Calu3 (cell line): ENCODE measurements around the gene OMG. TPM values are rescaled to one million over a fixed set of nuclear protein-coding genes. Genes with fewer than 3 reads are reported as not detected.

Experiments
- BruUV-seq: library from RNA; stranded (reverse); fragments of 400-500 nt; replicated peaks from 2 replicates; lab custom pipeline; 2021; lab: Mats Ljungman, UMichigan
- CTCF ChIA-PET: fragments of 300-600 bp; sonication (Branson Sonifier 250); formaldehyde crosslinking; loops from one replicate; lab custom pipeline; 2022; ENCODE audit warnings: antibody characterized with exemption; lab: Charles Lee
- DNase-seq: peaks from one replicate; pipeline ENCODE4 v3.0.0; 2022
- H3K27ac Mint-ChIP-seq: one replicate; pipeline ENCODE4 v1.8.0; 2022; ENCODE audit warnings: mixed read lengths; ENCODE audit not compliant: unreplicated experiment
- H3K27me3 Mint-ChIP-seq: one replicate; pipeline ENCODE4 v1.8.0; 2022; ENCODE audit warnings: mixed read lengths; ENCODE audit not compliant: unreplicated experiment
- H3K36me3 Mint-ChIP-seq: one replicate; pipeline ENCODE4 v1.8.0; 2022; ENCODE audit warnings: mild to moderate bottlenecking, moderate library complexity, mixed read lengths; ENCODE audit not compliant: insufficient read depth, unreplicated experiment
- H3K4me1 Mint-ChIP-seq: one replicate; pipeline ENCODE4 v1.8.0; 2022; ENCODE audit warnings: mild to moderate bottlenecking, low read depth, mixed read lengths; ENCODE audit not compliant: unreplicated experiment
- H3K4me3 Mint-ChIP-seq: one replicate; pipeline ENCODE4 v1.8.0; 2022; ENCODE audit warnings: mild to moderate bottlenecking, low read depth, moderate library complexity, mixed read lengths; ENCODE audit not compliant: unreplicated experiment
- H3K9me3 Mint-ChIP-seq: one replicate; pipeline ENCODE4 v1.8.0; 2022; ENCODE audit warnings: low read depth, mixed read lengths; ENCODE audit not compliant: unreplicated experiment
- CTCF ChIP-seq: fragments of 200-600 bp; IDR thresholded peaks from one replicate; pipeline ENCODE4 v1.8.0; 2022; ENCODE audit warnings: antibody characterized with exemption; ENCODE audit not compliant: unreplicated experiment
- intact Hi-C: fragments of 100-400 bp; cut with micrococcal nuclease; formaldehyde crosslinking; loops from one replicate; pipeline ENCODE4 v1.10.0; 2022; ENCODE audit not compliant: unreplicated experiment
- total RNA-seq: library from RNA; stranded (reverse); gene quantifications from 2 replicates; pipeline ENCODE4 v1.2.3, GENCODE V29; 2022

OMG gene
- total RNA-seq, 1 experiment from 2014 or later: not detected

DNA sequence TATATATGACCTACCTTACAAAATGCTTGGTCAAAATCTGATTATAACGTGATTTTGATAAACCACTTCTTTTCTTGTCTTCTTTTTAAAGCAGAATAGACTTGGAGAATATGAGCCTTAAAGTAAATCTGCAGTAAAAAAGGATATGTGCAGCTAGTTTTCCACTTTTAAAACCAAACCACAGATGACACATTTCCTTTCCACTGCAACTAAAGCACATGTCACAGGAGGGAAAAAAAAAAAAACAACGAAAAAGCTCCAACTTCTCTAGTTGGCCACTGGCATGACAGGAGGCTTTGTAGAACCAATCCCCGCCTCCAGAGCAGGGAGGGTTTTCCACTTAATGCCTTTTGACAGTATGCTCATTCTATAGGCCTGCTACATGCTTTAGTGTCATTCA is 24.4 kb upstream of the OMG start, which contains the start of gene EVI2A:
Gene EVI2A, minus strand, starts transcription at position 142 of the 400 bp plus-strand sequence. CDS start 2,609 bp downstream, outside the sequence.
- Mint-ChIP-seq H3K4me1 (no peaks in the 10 kb centered on the region), H3K36me3 (no peaks in the 10 kb centered on the region), H3K9me3 (no peaks in the 10 kb centered on the region), H3K4me3 (no peak within 1 kb of the TSS), H3K27me3 (no peaks in the 10 kb centered on the region), H3K27ac (no peak within 1 kb of the TSS)
- CTCF ChIA-PET: interaction anchor here (0.6 kb wide), 1 partner anchor 68 kb away, joined by 4 read pairs; no protein-coding TSS in a partner anchor
- TF ChIP-seq CTCF: no peak
- DNase-seq: no peak
- no TSS peak for BruUV-seq
- intact Hi-C loops: no loop called here

DNA sequence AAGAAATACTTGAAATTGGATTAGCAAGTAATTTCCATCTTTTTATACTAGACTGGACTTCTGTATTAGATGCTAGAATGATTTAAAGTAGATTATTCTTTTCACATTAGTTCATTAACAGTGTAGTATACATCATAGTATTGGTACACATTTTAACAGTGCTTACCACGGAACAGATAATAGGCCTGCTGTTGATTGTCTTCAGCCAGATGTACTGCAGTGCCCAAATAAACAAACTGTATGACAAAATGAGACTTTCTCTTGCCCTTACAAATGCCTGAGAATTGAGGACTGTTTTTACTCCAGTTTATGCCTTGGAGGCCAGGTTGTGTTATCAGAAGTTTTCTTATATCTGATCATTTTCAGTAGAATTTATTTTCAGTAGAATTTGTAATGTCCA is 23.8 kb upstream of the OMG start:
- H3K27ac Mint-ChIP-seq: no peak overlapping the region
- CTCF ChIA-PET: interaction anchor here (0.6 kb wide), 1 partner anchor 631 kb away, joined by 3 read pairs; no protein-coding TSS in a partner anchor
- H3K27me3 Mint-ChIP-seq: no peaks in the 10 kb centered on the region
- intact Hi-C loops: no loop called here
- DNase-seq: no peak
- H3K4me3 Mint-ChIP-seq: no peak overlapping the region
- no peaks in the 10 kb centered on the region for H3K36me3 Mint-ChIP-seq
- H3K9me3 Mint-ChIP-seq: no peaks in the 10 kb centered on the region
- no peaks in the 10 kb centered on the region for H3K4me1 Mint-ChIP-seq
- no peak for TF ChIP-seq CTCF
- BruUV-seq: no TSS peak

- no peak overlapping the region for H3K27ac Mint-ChIP-seq
- BruUV-seq: no TSS peak
- no peaks in the 10 kb centered on the region for H3K9me3 Mint-ChIP-seq
- CTCF ChIA-PET: interaction anchor here (0.6 kb wide), 1 partner anchor 630 kb away, joined by 3 read pairs; no protein-coding TSS in a partner anchor
- intact Hi-C loops: no loop called here
- TF ChIP-seq CTCF: no peak
- no peaks in the 10 kb centered on the region for H3K4me1 Mint-ChIP-seq
- no peaks in the 10 kb centered on the region for H3K36me3 Mint-ChIP-seq
- no peaks in the 10 kb centered on the region for H3K27me3 Mint-ChIP-seq
- H3K4me3 Mint-ChIP-seq: no peak overlapping the region
- DNase-seq: no peak
Observed at GRCh38 chr17:31320241-31320640, 23.2 kb upstream of the OMG start.

GRCh38 chr17:31318851-31319661 is 22.0 kb upstream of the OMG start:
- Mint-ChIP-seq H3K36me3 (no peaks in the 10 kb centered on the region), H3K27me3 (no peaks in the 10 kb centered on the region), H3K9me3 (no peaks in the 10 kb centered on the region), H3K4me3 (no peak overlapping the region), H3K4me1 (no peaks in the 10 kb centered on the region), H3K27ac (no peak overlapping the region)
- no TSS peak for BruUV-seq
- no peak for TF ChIP-seq CTCF
- intact Hi-C loops: no loop called here
- CTCF ChIA-PET: no interaction called here
- DNase-seq: no peak
